Measurements from ENCODE around the gene SEMG2.

SEMG2 gene

GRCh38 chr20:45221076-45221475, at the start of gene SEMG2:
Gene SEMG2, plus strand, starts transcription at chr20:45221373. Its CDS starts 17 bp downstream, at chr20:45221390.
- H3K4me3 ChIP-seq (ENCODE audit: low read depth, low read length): no peak within 1 kb of the TSS
- TF ChIP-seq CTCF (IDR thresholded peaks at IDR 0.05; ENCODE audit: insufficient read depth, low read length, missing control alignments): no peak
- DNase-seq (ENCODE audit: low read depth, low spot score): no peak
- CTCF ChIA-PET: no interaction called here
- POLR2A ChIA-PET: no interaction called here

GRCh38 chr20:45173522-45173921, 47.7 kb upstream of the SEMG2 start:
- DNase-seq (ENCODE audit: low read depth, low spot score): no peak
- ChIA-PET CTCF (no interaction called here), POLR2A (no interaction called here)
- H3K4me3 ChIP-seq (ENCODE audit: low read depth, low read length): no peak overlapping the region
- no peak for TF ChIP-seq CTCF (IDR thresholded peaks at IDR 0.05; ENCODE audit: insufficient read depth, low read length, missing control alignments)

GRCh38 chr20:45174434-45175364, 46.5 kb upstream of the SEMG2 start, which contains the start of gene PI3:
Gene PI3, plus strand, starts transcription at chr20:45174902. Its CDS starts 21 bp downstream, at chr20:45174923.
- ChIA-PET CTCF (no interaction called here), POLR2A (no interaction called here)
- TF ChIP-seq CTCF (IDR thresholded peaks at IDR 0.05; ENCODE audit: insufficient read depth, low read length, missing control alignments): no peak
- DNase-seq (ENCODE audit: low read depth, low spot score): no peak
- no peak within 1 kb of the TSS for H3K4me3 ChIP-seq (ENCODE audit: low read depth, low read length)

GRCh38 chr20:45176526-45177267, 44.5 kb upstream of the SEMG2 start:
- CTCF ChIA-PET: no interaction called here
- DNase-seq (ENCODE audit: low read depth, low spot score): no peak
- no peak for TF ChIP-seq CTCF (IDR thresholded peaks at IDR 0.05; ENCODE audit: insufficient read depth, low read length, missing control alignments)
- POLR2A ChIA-PET: no interaction called here
- no peak overlapping the region for H3K4me3 ChIP-seq (ENCODE audit: low read depth, low read length)

- POLR2A ChIA-PET: no interaction called here
- CTCF ChIA-PET: no interaction called here
- DNase-seq (ENCODE audit: low read depth, low spot score): no peak
- no peak overlapping the region for H3K4me3 ChIP-seq (ENCODE audit: low read depth, low read length)
- no peak for TF ChIP-seq CTCF (IDR thresholded peaks at IDR 0.05; ENCODE audit: insufficient read depth, low read length, missing control alignments)
Observed at GRCh38 chr20:45179166-45179565, 42.0 kb upstream of the SEMG2 start.

- ChIA-PET CTCF (interaction anchor here (0.6 to 1.5 kb wide), 2 partner anchors 16 to 171 kb away, joined by 3 read pairs; no protein-coding TSS in a partner anchor), POLR2A (no interaction called here)
- H3K4me3 ChIP-seq (ENCODE audit: low read depth, low read length): no peak overlapping the region
- TF ChIP-seq CTCF (IDR thresholded peaks at IDR 0.05; ENCODE audit: insufficient read depth, low read length, missing control alignments): no peak
- no peak for DNase-seq (ENCODE audit: low read depth, low spot score)
Observed at GRCh38 chr20:45181639-45182038, 39.5 kb upstream of the SEMG2 start.
